ENCODE measurements around the gene TBL1Y. TPM values are rescaled to one million over a fixed set of nuclear protein-coding genes. Genes with fewer than 3 reads are reported as not detected.
"Not testable (repeated sequence)": the region's sequence is repeated elsewhere in the genome, so short reads cannot be mapped to it uniquely, and the experiment has no call there.

TBL1Y gene
- total RNA-seq, 1 donor from 2014 or later, result 1.2 TPM

GRCh38 chrY:7013051-7013450 is 102.6 kb downstream of the TBL1Y start:
- no peak for TF ChIP-seq CTCF (conservative IDR thresholded peaks at IDR 0.05; ENCODE audit: low read depth, low read length)
- no peak for DNase-seq (ENCODE audit: low read depth)
- H3K4me3 ChIP-seq (ENCODE audit: low read depth, low read length), result no peak overlapping the region

- no peak for TF ChIP-seq CTCF (conservative IDR thresholded peaks at IDR 0.05; ENCODE audit: low read depth, low read length)
- no peak for DNase-seq (ENCODE audit: low read depth)
- H3K4me3 ChIP-seq (ENCODE audit: low read depth, low read length), result no peak overlapping the region
Measured at GRCh38 chrY:7016521-7016920, 106.0 kb downstream of the TBL1Y start.

- DNase-seq (ENCODE audit: low read depth), result no peak
- TF ChIP-seq CTCF (conservative IDR thresholded peaks at IDR 0.05; ENCODE audit: low read depth, low read length), result no peak
- H3K4me3 ChIP-seq (ENCODE audit: low read depth, low read length), result no peak overlapping the region
Measured at GRCh38 chrY:7017244-7018080, 107.0 kb downstream of the TBL1Y start.

- no peak for DNase-seq (ENCODE audit: low read depth)
- TF ChIP-seq CTCF (conservative IDR thresholded peaks at IDR 0.05; ENCODE audit: low read depth, low read length), result no peak
- H3K4me3 ChIP-seq (ENCODE audit: low read depth, low read length), result no peak overlapping the region
Measured at GRCh38 chrY:7039037-7039436, 128.5 kb downstream of the TBL1Y start.

GRCh38 chrY:7040662-7041061 is 130.2 kb downstream of the TBL1Y start:
- TF ChIP-seq CTCF (conservative IDR thresholded peaks at IDR 0.05; ENCODE audit: low read depth, low read length), result no peak
- DNase-seq (ENCODE audit: low read depth), result no peak

GRCh38 chrY:7041983-7042382 is 131.5 kb downstream of the TBL1Y start:
- no peak overlapping the region for H3K4me3 ChIP-seq (ENCODE audit: low read depth, low read length)
- no peak for TF ChIP-seq CTCF (conservative IDR thresholded peaks at IDR 0.05; ENCODE audit: low read depth, low read length)
- no peak for DNase-seq (ENCODE audit: low read depth)

More at GRCh38 chrY:7040662-7041061, 130.2 kb downstream of the TBL1Y start:
- no peak overlapping the region for H3K4me3 ChIP-seq (ENCODE audit: low read depth, low read length)

GRCh38 chrY:7052461-7052860 is 142.0 kb downstream of the TBL1Y start:
- H3K4me3 ChIP-seq (ENCODE audit: low read depth, low read length); DNase-seq (ENCODE audit: low read depth): not testable (repeated sequence)

Measured in epithelial cell of proximal tubule (primary cell).